Tibial artery (tissue), 4 donors: ENCODE measurements around the gene CHRM4.
A peak's percentile ranks its signal among the peaks of the same experiment; 100 is the strongest.

Source experiments
- DNase-seq, 2 donors: peaks; one replicate each; pipeline ENCODE4 v3.0.0-alpha.2; 2019
- H3K27ac ChIP-seq, 2 donors: fragments of 200-600 bp; sonication (generic) in 1 of 2; 1 replicate in 1 of 2; 2 replicates in 1 of 2; pipeline ENCODE4 v1.5.1; 2018 to 2019; ENCODE audit warnings: mild to moderate bottlenecking in 1 of 2
- H3K27me3 ChIP-seq, 2 donors: fragments of 200-600 bp; sonication (generic) in 1 of 2; one replicate each; pipeline versions ENCODE4 v1.5.1 to v1.6.0; 2016 to 2019
- H3K36me3 ChIP-seq, 3 donors: fragments of 200-600 bp; sonication (generic) in 2 of 3; one replicate each; pipeline ENCODE4 v1.5.1; 2016 to 2019; ENCODE audit warnings: mild to moderate bottlenecking in 2 of 3
- H3K4me1 ChIP-seq, 4 donors: fragments of 200-600 bp; sonication (generic) in 2 of 4; 1 replicate in 3 of 4; 2 replicates in 1 of 4; pipeline ENCODE4 v1.5.1; 2016 to 2019
- H3K4me3 ChIP-seq, 2 donors: fragments of 200-600 bp; sonication (generic) in 1 of 2; 1 replicate in 1 of 2; 2 replicates in 1 of 2; pipeline ENCODE4 v1.5.1; 2018 to 2019; ENCODE audit warnings: mild to moderate bottlenecking in 2 of 2
- H3K9me3 ChIP-seq, 3 donors: fragments of 200-600 bp; sonication (generic) in 1 of 3; one replicate each; pipeline ENCODE4 v1.5.1; 2016 to 2019
- intact Hi-C: fragments of 100-400 bp; cut with DNase I; formaldehyde crosslinking; loops from one replicate; pipeline ENCODE4 v1.15.0; 2023; ENCODE audit warnings: low total_unique reads
- TF ChIP-seq, protein P1 (sequence below), 2 experiments: fragments of 200-600 bp in 1 of 2; fragments of 450-650 bp in 1 of 2; IDR thresholded peaks; one replicate each; pipeline ENCODE4 v1.5.1; 2017 to 2019; ENCODE audit warnings: antibody characterized with exemption in 2 of 2, mild to moderate bottlenecking in 1 of 2, moderate library complexity in 1 of 2

The CHRM4 gene

GRCh38 chr11:46413760-46414465 is 22.3 kb upstream of the CHRM4 start:
- peaks cover 47 to 86% (median 64%) of the 10 kb centered on the region in 3 donors for H3K36me3 ChIP-seq
- intact Hi-C loops = no loop called here

GRCh38 chr11:46410021-46410420 is 18.4 kb upstream of the CHRM4 start:
- TF ChIP-seq, protein P1, sequence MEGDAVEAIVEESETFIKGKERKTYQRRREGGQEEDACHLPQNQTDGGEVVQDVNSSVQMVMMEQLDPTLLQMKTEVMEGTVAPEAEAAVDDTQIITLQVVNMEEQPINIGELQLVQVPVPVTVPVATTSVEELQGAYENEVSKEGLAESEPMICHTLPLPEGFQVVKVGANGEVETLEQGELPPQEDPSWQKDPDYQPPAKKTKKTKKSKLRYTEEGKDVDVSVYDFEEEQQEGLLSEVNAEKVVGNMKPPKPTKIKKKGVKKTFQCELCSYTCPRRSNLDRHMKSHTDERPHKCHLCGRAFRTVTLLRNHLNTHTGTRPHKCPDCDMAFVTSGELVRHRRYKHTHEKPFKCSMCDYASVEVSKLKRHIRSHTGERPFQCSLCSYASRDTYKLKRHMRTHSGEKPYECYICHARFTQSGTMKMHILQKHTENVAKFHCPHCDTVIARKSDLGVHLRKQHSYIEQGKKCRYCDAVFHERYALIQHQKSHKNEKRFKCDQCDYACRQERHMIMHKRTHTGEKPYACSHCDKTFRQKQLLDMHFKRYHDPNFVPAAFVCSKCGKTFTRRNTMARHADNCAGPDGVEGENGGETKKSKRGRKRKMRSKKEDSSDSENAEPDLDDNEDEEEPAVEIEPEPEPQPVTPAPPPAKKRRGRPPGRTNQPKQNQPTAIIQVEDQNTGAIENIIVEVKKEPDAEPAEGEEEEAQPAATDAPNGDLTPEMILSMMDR (IDR thresholded peaks at IDR 0.05) = no peak
- intact Hi-C loops = no loop called here
- peaks cover 0 to 4% (median 2%) of the 10 kb centered on the region in 4 donors for H3K4me1 ChIP-seq
- H3K27me3 ChIP-seq = no peaks in the 10 kb centered on the region
- H3K9me3 ChIP-seq = no peaks in the 10 kb centered on the region
- H3K36me3 ChIP-seq = peaks cover 59 to 97% (median 73%) of the 10 kb centered on the region in 3 donors
- H3K27ac ChIP-seq = no peak overlapping the region
- H3K4me3 ChIP-seq = no peak overlapping the region
- DNase-seq = peak in 1 of 2 donors; percentile 53

More at GRCh38 chr11:46413760-46414465, 22.3 kb upstream of the CHRM4 start:
- Histone ChIP-seq H3K27ac (no peak overlapping the region), H3K4me3 (no peak overlapping the region), H3K4me1 (no peaks in the 10 kb centered on the region), H3K27me3 (no peaks in the 10 kb centered on the region), H3K9me3 (no peaks in the 10 kb centered on the region)
- TF ChIP-seq, protein P1 (IDR thresholded peaks at IDR 0.05) = no peak
- no peak for DNase-seq

DNA sequence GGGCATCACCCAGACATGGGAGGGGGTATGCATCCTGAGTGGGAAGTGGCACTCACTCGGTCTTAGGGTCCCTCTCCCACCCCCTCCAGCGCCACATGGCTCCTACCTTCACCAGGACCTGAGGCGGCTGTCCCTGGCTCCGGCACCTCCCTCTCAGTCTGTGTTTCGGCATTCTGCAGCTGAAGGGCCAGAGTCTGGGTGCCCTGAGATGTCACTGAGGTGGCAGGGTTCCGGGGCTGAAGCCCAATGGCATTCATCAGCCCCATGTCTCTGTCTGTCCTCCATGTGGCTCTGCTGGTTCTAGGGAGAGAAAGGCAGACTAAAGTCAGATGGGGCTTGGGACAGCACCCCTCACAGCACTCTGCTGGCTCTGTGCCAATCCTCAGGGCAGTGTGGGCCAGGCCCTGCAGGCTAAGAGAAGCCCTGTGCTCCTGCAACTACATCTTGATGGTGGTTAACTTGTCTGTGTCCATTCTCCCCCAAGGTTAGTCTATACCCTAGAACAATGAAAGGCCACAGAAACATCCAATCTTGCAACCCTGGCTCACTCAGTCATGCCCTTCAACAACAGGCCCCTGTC is 16.9 kb upstream of the CHRM4 start:
- Histone ChIP-seq H3K4me3 (no peak overlapping the region), H3K27me3 (no peaks in the 10 kb centered on the region), H3K36me3 (peaks cover 47 to 97% (median 73%) of the 10 kb centered on the region in 3 donors), H3K27ac (no peak overlapping the region), H3K4me1 (peaks cover 0 to 7% (median 4%) of the 10 kb centered on the region in 4 donors), H3K9me3 (no peaks in the 10 kb centered on the region)
- no peak for DNase-seq
- TF ChIP-seq, protein P1 (IDR thresholded peaks at IDR 0.05) = no peak
- intact Hi-C loops = no loop called here

GRCh38 chr11:46407635-46408034 is 16.1 kb upstream of the CHRM4 start:
- DNase-seq = no peak
- Histone ChIP-seq H3K27me3 (no peaks in the 10 kb centered on the region), H3K27ac (no peak overlapping the region), H3K36me3 (peaks cover 45 to 97% (median 73%) of the 10 kb centered on the region in 3 donors), H3K4me3 (no peak overlapping the region), H3K9me3 (no peaks in the 10 kb centered on the region), H3K4me1 (peaks cover 0 to 7% (median 4%) of the 10 kb centered on the region in 4 donors)
- intact Hi-C loops = no loop called here
- TF ChIP-seq, protein P1 (IDR thresholded peaks at IDR 0.05) = no peak

DNA sequence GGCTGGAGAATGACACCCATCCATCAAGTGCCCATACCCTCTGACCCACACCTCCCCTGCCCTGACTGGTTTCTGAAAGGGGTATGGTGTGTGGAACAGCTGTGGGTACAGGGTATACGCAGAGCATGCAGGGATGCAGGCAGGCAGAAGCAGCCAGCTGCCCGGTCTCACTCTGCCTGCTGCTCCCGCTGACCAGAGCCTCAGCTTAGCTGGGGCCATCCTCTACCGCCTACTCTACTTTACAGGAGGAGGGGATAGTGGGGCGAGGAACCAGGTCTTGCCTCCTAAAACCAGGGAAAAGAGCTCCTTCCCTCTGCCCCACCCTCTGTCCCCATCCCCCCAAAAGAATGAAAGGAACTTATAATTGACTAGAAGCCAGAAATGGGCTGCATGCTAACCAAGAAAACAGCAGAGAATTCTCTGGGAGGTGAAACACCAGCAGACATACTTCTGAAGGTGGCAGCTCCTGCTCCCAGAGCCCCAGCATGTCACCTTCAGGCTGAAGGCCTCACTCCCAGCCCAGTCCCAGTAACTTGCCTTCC is 13.0 kb upstream of the CHRM4 start:
- no peak overlapping the region for H3K4me3 ChIP-seq
- TF ChIP-seq, protein P1 (IDR thresholded peaks at IDR 0.05) = no peak
- no peaks in the 10 kb centered on the region for H3K9me3 ChIP-seq
- no peaks in the 10 kb centered on the region for H3K27me3 ChIP-seq
- no peak overlapping the region for H3K27ac ChIP-seq
- H3K36me3 ChIP-seq = peaks cover 39 to 90% (median 62%) of the 10 kb centered on the region in 3 donors
- intact Hi-C loops = no loop called here
- DNase-seq = no peak
- peaks cover 0 to 7% (median 4%) of the 10 kb centered on the region in 4 donors for H3K4me1 ChIP-seq
